NB4 (cell line): ENCODE results near the gene NLGN3.

ENCODE experiments used
- DNase-seq: peaks from one replicate; pipeline ENCODE4 v3.0.0; 2010; ENCODE audit warnings: low read depth
- H3K4me3 ChIP-seq: one replicate; pipeline ENCODE4 v1.5.1; 2011; ENCODE audit warnings: mild to moderate bottlenecking, low read depth, low read length, moderate library complexity
- MAX ChIP-seq: IDR thresholded peaks from 2 replicates; pipeline ENCODE4 v1.6.1; 2011; ENCODE audit warnings: low read depth, low read length
- MYC ChIP-seq: IDR thresholded peaks from 2 replicates; pipeline ENCODE4 v1.6.1; 2011; ENCODE audit warnings: low read depth, low read length
- POLR2A ChIP-seq: IDR thresholded peaks from 2 replicates; pipeline ENCODE4 v1.6.1; 2011; ENCODE audit warnings: mild to moderate bottlenecking; ENCODE audit not compliant: insufficient read length; ENCODE audit errors: extremely low read depth
- TF ChIP-seq, protein P1 (sequence below): IDR thresholded peaks from one replicate; pipeline ENCODE4 v1.5.1; 2012; ENCODE audit warnings: low read depth, low read length

The NLGN3 gene

DNA sequence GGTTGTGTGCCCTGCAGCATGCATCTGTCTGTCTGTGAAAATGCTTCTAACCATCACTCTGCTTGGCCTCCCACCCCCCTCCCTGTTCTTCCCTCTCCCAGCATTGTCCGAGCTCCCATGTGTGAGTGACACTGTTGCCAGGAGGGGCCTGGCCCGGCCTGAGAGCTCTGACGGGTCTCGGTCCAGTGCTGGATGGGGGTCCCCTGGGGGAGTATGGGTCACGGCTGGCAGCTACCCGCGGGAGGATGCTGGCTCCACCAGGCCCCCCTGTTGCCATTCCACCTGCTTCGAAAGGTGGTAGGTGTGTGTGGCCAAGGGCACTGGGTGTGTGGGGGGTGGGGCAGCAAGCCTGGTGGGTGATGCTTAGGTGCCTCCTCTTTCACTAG is 3.6 kb downstream of the NLGN3 start:
- TF ChIP-seq, protein P1, sequence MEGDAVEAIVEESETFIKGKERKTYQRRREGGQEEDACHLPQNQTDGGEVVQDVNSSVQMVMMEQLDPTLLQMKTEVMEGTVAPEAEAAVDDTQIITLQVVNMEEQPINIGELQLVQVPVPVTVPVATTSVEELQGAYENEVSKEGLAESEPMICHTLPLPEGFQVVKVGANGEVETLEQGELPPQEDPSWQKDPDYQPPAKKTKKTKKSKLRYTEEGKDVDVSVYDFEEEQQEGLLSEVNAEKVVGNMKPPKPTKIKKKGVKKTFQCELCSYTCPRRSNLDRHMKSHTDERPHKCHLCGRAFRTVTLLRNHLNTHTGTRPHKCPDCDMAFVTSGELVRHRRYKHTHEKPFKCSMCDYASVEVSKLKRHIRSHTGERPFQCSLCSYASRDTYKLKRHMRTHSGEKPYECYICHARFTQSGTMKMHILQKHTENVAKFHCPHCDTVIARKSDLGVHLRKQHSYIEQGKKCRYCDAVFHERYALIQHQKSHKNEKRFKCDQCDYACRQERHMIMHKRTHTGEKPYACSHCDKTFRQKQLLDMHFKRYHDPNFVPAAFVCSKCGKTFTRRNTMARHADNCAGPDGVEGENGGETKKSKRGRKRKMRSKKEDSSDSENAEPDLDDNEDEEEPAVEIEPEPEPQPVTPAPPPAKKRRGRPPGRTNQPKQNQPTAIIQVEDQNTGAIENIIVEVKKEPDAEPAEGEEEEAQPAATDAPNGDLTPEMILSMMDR = no peak
- TF ChIP-seq MAX (no peak), POLR2A (no peak), MYC (no peak)
- no peak for DNase-seq
- no peak overlapping the region for H3K4me3 ChIP-seq

DNA sequence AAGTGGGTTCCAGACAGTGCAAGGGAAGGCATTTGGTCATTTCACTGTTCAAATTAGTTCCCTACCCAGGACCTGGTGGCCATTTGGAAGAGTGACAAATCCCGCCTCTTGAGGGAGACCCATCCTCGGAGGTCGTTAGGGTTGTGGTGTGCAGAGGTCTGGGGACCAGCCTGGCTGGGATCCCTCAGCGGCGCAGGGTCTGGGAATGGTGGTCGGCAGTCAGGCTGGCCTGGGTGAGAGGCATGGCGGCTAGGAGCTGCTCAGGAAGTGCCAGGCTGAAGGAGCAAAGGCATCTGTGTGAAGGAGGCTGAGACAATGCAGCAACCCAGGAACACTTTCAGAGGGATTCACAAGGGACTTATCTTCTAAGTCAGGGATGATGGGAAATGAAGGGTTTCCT is 6.7 kb downstream of the NLGN3 start:
- no peak for DNase-seq

GRCh38 chrX:71154196-71154595 is 9.6 kb downstream of the NLGN3 start:
- DNase-seq = no peak
- H3K4me3 ChIP-seq = no peak overlapping the region
- TF ChIP-seq POLR2A = no peak
- no peak for TF ChIP-seq MYC
- no peak for TF ChIP-seq MAX
- TF ChIP-seq, protein P1 = no peak

More for the DNA sequence above, 6.7 kb downstream of the NLGN3 start:
- TF ChIP-seq POLR2A (no peak), MAX (no peak)
- H3K4me3 ChIP-seq = no peak overlapping the region

DNA sequence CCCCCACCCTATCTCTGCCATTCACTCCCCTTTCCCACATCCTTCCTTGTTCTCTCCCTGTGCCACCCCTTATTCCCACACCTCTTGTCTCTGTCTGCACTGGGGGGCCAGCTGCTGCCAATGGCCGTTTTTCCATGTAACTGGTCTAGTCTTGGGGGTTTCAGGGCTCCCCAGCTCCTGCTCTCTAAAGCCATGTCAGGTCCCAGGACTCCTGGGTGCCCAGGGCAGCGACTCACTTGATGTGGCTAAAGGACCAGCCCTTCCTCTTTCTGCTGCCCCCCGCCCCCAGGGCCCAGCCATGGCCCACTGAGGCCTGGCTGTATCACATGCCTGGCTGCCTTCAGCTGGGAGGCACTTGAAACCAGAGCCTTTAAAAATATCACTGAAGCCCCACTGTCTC is 10.0 kb downstream of the NLGN3 start:
- no peak overlapping the region for H3K4me3 ChIP-seq
- TF ChIP-seq, protein P1 = no peak
- no peak for TF ChIP-seq MAX
- TF ChIP-seq POLR2A = no peak
- TF ChIP-seq MYC = no peak
- no peak for DNase-seq

GRCh38 chrX:71158603-71159002 is 14.0 kb downstream of the NLGN3 start:
- no peak for TF ChIP-seq MAX
- TF ChIP-seq, protein P1 = no peak
- TF ChIP-seq POLR2A = no peak
- TF ChIP-seq MYC = no peak
- DNase-seq = no peak
- H3K4me3 ChIP-seq = no peak overlapping the region

DNA sequence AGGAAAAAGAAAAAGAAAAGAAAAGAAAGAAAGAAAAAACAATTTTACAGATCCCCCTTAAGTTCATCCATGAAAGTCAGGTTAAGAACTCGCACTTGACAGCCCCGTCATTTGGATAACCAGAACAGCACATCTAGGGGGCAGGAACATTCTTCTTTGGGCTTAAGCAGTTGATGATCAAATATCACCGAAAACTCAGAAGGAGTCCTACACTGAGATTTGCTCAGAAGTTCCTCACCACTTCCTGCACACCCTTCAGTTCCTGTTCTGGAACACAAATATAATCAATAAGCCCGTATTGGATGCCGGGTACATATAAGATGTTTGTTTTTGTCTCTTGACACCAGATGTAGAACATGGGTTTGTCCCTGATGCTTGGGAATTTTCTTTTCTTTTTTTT is 14.7 kb downstream of the NLGN3 start:
- H3K4me3 ChIP-seq = no peak overlapping the region
- TF ChIP-seq, protein P1 = no peak
- TF ChIP-seq MAX = no peak
- no peak for TF ChIP-seq MYC
- no peak for TF ChIP-seq POLR2A
- DNase-seq = no peak
